Sigmoid colon (tissue), 3 donors: ENCODE measurements around the gene AP3S1.

Source experiments
- POLR2A ChIP-seq, 2 donors: fragments of 450-650 bp; IDR thresholded peaks; one replicate each; pipeline ENCODE4 v1.6.1; 2016; ENCODE audit warnings: antibody characterized with exemption in 2 of 2, mild to moderate bottlenecking in 2 of 2, moderate library complexity in 2 of 2
- TF ChIP-seq, protein P1 (sequence below), 4 experiments: fragments of 450-650 bp in 3 of 4; fragments of 200-600 bp in 1 of 4; IDR thresholded peaks; one replicate each; pipeline ENCODE4 v1.5.1; 2016 to 2019; ENCODE audit warnings: antibody characterized with exemption in 4 of 4, mild to moderate bottlenecking in 3 of 4, moderate library complexity in 2 of 4

DNA sequence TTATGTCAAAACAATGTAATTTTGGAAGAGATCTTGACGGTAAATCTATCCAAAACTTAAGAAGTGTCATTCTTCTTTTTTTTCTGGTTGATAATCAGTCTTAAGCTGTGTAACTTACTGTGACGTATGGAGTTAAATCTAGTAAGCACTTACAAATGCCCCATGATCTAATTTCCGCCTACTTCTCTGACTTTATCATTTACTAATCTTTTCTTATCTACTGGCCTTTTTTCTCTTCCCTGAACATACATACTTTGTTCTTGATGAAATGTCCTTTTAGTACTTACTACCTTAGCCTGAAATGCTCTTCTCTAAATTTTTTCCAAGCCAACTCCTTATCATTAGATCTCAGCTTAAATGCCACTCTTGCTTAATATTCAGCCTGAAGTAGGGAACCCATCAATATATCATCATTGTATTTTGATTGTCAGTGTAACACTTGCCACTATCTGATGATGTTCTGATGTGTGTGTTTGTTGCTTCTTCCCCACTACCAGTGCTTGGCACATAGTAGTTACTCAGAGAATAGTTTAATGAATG, 27.6 kb downstream of the AP3S1 start:
- TF ChIP-seq, protein P1, sequence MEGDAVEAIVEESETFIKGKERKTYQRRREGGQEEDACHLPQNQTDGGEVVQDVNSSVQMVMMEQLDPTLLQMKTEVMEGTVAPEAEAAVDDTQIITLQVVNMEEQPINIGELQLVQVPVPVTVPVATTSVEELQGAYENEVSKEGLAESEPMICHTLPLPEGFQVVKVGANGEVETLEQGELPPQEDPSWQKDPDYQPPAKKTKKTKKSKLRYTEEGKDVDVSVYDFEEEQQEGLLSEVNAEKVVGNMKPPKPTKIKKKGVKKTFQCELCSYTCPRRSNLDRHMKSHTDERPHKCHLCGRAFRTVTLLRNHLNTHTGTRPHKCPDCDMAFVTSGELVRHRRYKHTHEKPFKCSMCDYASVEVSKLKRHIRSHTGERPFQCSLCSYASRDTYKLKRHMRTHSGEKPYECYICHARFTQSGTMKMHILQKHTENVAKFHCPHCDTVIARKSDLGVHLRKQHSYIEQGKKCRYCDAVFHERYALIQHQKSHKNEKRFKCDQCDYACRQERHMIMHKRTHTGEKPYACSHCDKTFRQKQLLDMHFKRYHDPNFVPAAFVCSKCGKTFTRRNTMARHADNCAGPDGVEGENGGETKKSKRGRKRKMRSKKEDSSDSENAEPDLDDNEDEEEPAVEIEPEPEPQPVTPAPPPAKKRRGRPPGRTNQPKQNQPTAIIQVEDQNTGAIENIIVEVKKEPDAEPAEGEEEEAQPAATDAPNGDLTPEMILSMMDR (IDR thresholded peaks at IDR 0.05) = no peak
- no peak for TF ChIP-seq POLR2A (IDR thresholded peaks at IDR 0.05)
